Upper lobe of left lung (tissue), 4 donors: ENCODE data around the gene UGT1A10.

Experiments
- CTCF ChIP-seq, 6 experiments: fragments of 450-650 bp in 4 of 6; fragments of 200-600 bp in 2 of 6; sonication (generic) in 2 of 6; IDR thresholded peaks; one replicate each; pipeline ENCODE4 v1.5.1; 2016 to 2019; ENCODE audit warnings: antibody characterized with exemption in 6 of 6
- EP300 ChIP-seq, 4 donors: sonication (generic); formaldehyde crosslinking; IDR thresholded peaks; one replicate each; pipeline ENCODE4 v1.5.1; 2017; ENCODE audit warnings: antibody characterized with exemption in 4 of 4, control low read depth in 2 of 4
- POLR2A ChIP-seq, 4 donors: fragments of 450-650 bp; IDR thresholded peaks; one replicate each; pipeline ENCODE4 v1.5.1; 2016 to 2017; ENCODE audit warnings: antibody characterized with exemption in 4 of 4, mild to moderate bottlenecking in 2 of 4
- POLR2AphosphoS5 ChIP-seq, 2 donors: sonication (generic); formaldehyde crosslinking; IDR thresholded peaks; one replicate each; pipeline ENCODE4 v1.5.1; 2017; ENCODE audit warnings: antibody characterized with exemption in 2 of 2

GRCh38 chr2:233679196-233679595 lies 42.9 kb downstream of the UGT1A10 start:
- TF ChIP-seq CTCF (IDR thresholded peaks at IDR 0.05) (no peak), POLR2A (IDR thresholded peaks at IDR 0.05) (no peak), POLR2AphosphoS5 (IDR thresholded peaks at IDR 0.05) (no peak), EP300 (IDR thresholded peaks at IDR 0.05) (no peak)
